K562 (cell line): ENCODE data around the gene PRKCQ. TPM values are rescaled to one million over a fixed set of nuclear protein-coding genes. Genes with fewer than 3 reads are reported as not detected.

ENCODE experiments used
- ATAC-seq: fragments of 200-7000 bp; cut with Tn5 transposase; 3 replicates; pipeline ENCODE4 v1.9.1; 2020; ENCODE audit warnings: moderate library complexity
- BruUV-seq: library from RNA; stranded (reverse); fragments of 400-500 nt; replicated peaks from 2 replicates; lab custom pipeline; 2021; lab: Mats Ljungman, UMichigan
- CTCF ChIA-PET: fragments of 300-600 bp; formaldehyde crosslinking; extraction: SDS; loops from one replicate; lab custom pipeline; 2021; ENCODE audit warnings: low intra/inter-chr PET ratio; lab: Yijun Ruan, JAX
- POLR2A ChIA-PET: fragments of 300-600, 350-650 bp; sonication (Branson Sonifier 250); formaldehyde crosslinking; extraction: SDS; loops from one replicate; lab custom pipeline; 2021; ENCODE audit warnings: antibody characterized with exemption, inconsistent platforms; lab: Yijun Ruan, JAX
- DNase-seq, 4 experiments: peaks; one replicate each; pipeline versions ENCODE4 v3.0.0 to v3.0.0-alpha.2; 2011 to 2018; ENCODE audit warnings: low spot score in 3 of 4, mixed read lengths in 3 of 4; ENCODE audit errors: extremely low read depth in 1 of 4
- FAIRE-seq: peaks from 2 replicates; lab custom pipeline; 2011; peaks lifted over from hg19 to GRCh38; lab: Jason Lieb, UNC
- H2AFZ ChIP-seq: 2 replicates; pipeline ENCODE4 v1.6.0; 2011; ENCODE audit warnings: low read depth, low read length, control low read depth, inconsistent platforms
- H3K27ac ChIP-seq: fragments of 200-600 bp; 3 replicates; pipeline ENCODE4 v1.8.0; 2011; ENCODE audit warnings: low read depth, mild to moderate bottlenecking, control low read depth, inconsistent platforms, low read length, moderate library complexity, mixed read lengths; ENCODE audit errors: extremely low read depth
- H3K27me3 ChIP-seq, 2 experiments: fragments of 300-600 bp in 1 of 2; 2 replicates in 1 of 2; 3 replicates in 1 of 2; pipeline versions ENCODE4 v1.6.0 to v1.8.0; 2011; ENCODE audit warnings: inconsistent platforms in 2 of 2, low read length in 2 of 2, mild to moderate bottlenecking in 1 of 2, mixed read lengths in 1 of 2, moderate library complexity in 1 of 2; ENCODE audit not compliant: control insufficient read depth in 2 of 2, insufficient read depth in 2 of 2
- H3K36me3 ChIP-seq: fragments of 300-600 bp; 3 replicates; pipeline ENCODE4 v1.8.0; 2011; ENCODE audit warnings: mild to moderate bottlenecking, low read length, inconsistent platforms; ENCODE audit not compliant: control insufficient read depth, insufficient read depth
- H3K4me1 ChIP-seq, 2 experiments: fragments of 200-600 bp in 1 of 2; replicated peaks in 1 of 2; 2 replicates in 1 of 2; 3 replicates in 1 of 2; pipeline versions ENCODE4 v1.5.1 to v1.8.0; 2011; ENCODE audit warnings: inconsistent platforms in 2 of 2, low read length in 2 of 2, mild to moderate bottlenecking in 1 of 2, mixed read lengths in 1 of 2, moderate library complexity in 1 of 2; ENCODE audit not compliant: control insufficient read depth in 2 of 2, insufficient read depth in 2 of 2
- H3K4me2 ChIP-seq: 2 replicates; pipeline ENCODE4 v1.6.1; 2011; ENCODE audit warnings: low read length, control low read depth, inconsistent platforms, mixed read lengths; ENCODE audit not compliant: insufficient read depth
- H3K4me3 ChIP-seq: fragments of 200-600 bp; sonication (generic), shearing (Covaris generic); 2 replicates; pipeline ENCODE4 v1.5.1; 2016; ENCODE audit warnings: control low read depth, inconsistent platforms
- H3K79me2 ChIP-seq: fragments of 200-600 bp; 3 replicates; pipeline ENCODE4 v1.8.0; 2011; ENCODE audit warnings: low read length, inconsistent platforms; ENCODE audit not compliant: control insufficient read depth, insufficient read depth
- H3K9ac ChIP-seq, 2 experiments: 2 replicates each; pipeline versions ENCODE4 v1.6.0 to v1.6.1; 2011; ENCODE audit warnings: low read depth in 2 of 2, low read length in 2 of 2, control low read depth in 1 of 2, inconsistent platforms in 1 of 2, mild to moderate bottlenecking in 1 of 2, mixed read lengths in 1 of 2; ENCODE audit not compliant: insufficient read depth in 1 of 2
- H3K9me1 ChIP-seq: one replicate; pipeline ENCODE4 v1.6.0; 2011; ENCODE audit warnings: inconsistent platforms, mild to moderate bottlenecking, low read length, moderate library complexity; ENCODE audit not compliant: control insufficient read depth, insufficient read depth
- H3K9me3 ChIP-seq: replicated peaks from 2 replicates; pipeline ENCODE4 v1.5.1; 2011; ENCODE audit warnings: low read depth, low read length, inconsistent platforms; ENCODE audit not compliant: control insufficient read depth, insufficient read depth
- H4K20me1 ChIP-seq: replicated peaks from 2 replicates; pipeline ENCODE4 v1.6.1; 2011; ENCODE audit warnings: low read length, inconsistent platforms, mixed read lengths; ENCODE audit not compliant: control insufficient read depth, insufficient read depth
- BRF1 ChIP-seq: IDR thresholded peaks from 3 replicates; pipeline ENCODE4 v1.6.1; 2011; ENCODE audit warnings: borderline replicate concordance, mild to moderate bottlenecking; ENCODE audit not compliant: insufficient read length; ENCODE audit errors: extremely low read depth
- CCNT2 ChIP-seq: IDR thresholded peaks from 2 replicates; pipeline ENCODE4 v1.6.1; 2011; ENCODE audit warnings: borderline replicate concordance, low read depth, mild to moderate bottlenecking, moderate library complexity, mixed read lengths, low read length; ENCODE audit not compliant: insufficient read length; ENCODE audit errors: extremely low read depth
- CHD1 ChIP-seq: fragments of 200-600 bp; sonication (generic); IDR thresholded peaks from one replicate; pipeline ENCODE4 v1.6.1; 2012; ENCODE audit warnings: mild to moderate bottlenecking, moderate library complexity, low read length, inconsistent platforms
- ETV5 ChIP-seq: sonication (generic); formaldehyde crosslinking; IDR thresholded peaks from 2 replicates; pipeline ENCODE4 v1.4.0; 2020; ENCODE audit warnings: low read depth, mild to moderate bottlenecking, missing genetic modification reagents
- GTF2F1 ChIP-seq: IDR thresholded peaks from 2 replicates; pipeline ENCODE4 v1.6.1; 2011; ENCODE audit warnings: low read depth, low read length, improper control_type of control experiment
- IRF1 ChIP-seq: sonication (generic); formaldehyde crosslinking; IDR thresholded peaks from 2 replicates; pipeline ENCODE4 v1.8.0; 2022; ENCODE audit warnings: missing genetic modification reagents, mild to moderate bottlenecking, borderline replicate concordance
- KLF1 ChIP-seq: fragments of 450-650 bp; IDR thresholded peaks from 2 replicates; pipeline ENCODE4 v1.6.1; 2016; ENCODE audit warnings: missing genetic modification characterization, missing compliant biosample characterization
- SLC30A9 ChIP-seq: fragments of 250-450 bp; sonication (Bioruptor Pico); IDR thresholded peaks from 2 replicates; pipeline ENCODE4 v1.8.0; 2022; ENCODE audit warnings: mild to moderate bottlenecking, moderate library complexity
- STAT5A ChIP-seq: IDR thresholded peaks from 2 replicates; pipeline ENCODE4 v1.6.1; 2012; ENCODE audit warnings: low read length, inconsistent platforms, borderline replicate concordance
- TRIM25 ChIP-seq: fragments of 450-650 bp; IDR thresholded peaks from 2 replicates; pipeline ENCODE4 v1.7.0; 2016; ENCODE audit warnings: borderline replicate concordance
- XRCC5 ChIP-seq: fragments of 200-400 bp; formaldehyde crosslinking; IDR thresholded peaks from 2 replicates; pipeline ENCODE4 v1.6.1; 2017; ENCODE audit warnings: low read depth, mild to moderate bottlenecking, low read length
- ZC3H11A ChIP-seq: IDR thresholded peaks from 2 replicates; pipeline ENCODE4 v1.6.1; 2012; ENCODE audit warnings: low read depth, low read length, improper control_type of control experiment
- ZNF143 ChIP-seq: sonication (generic); formaldehyde crosslinking; IDR thresholded peaks from 2 replicates; pipeline ENCODE4 v1.9.0; 2022; ENCODE audit warnings: mild to moderate bottlenecking, missing genetic modification reagents
- ZNF41 ChIP-seq: fragments of 250-450 bp; sonication (Bioruptor Pico); conservative IDR thresholded peaks from 2 replicates; pipeline ENCODE4 v1.4.0; 2020; ENCODE audit warnings: mild to moderate bottlenecking
- ZNF766 ChIP-seq: fragments of 200-800 bp; sonication (Bioruptor generic); conservative IDR thresholded peaks from 2 replicates; pipeline ENCODE4 v1.6.1; 2016; ENCODE audit warnings: missing genetic modification characterization, missing compliant biosample characterization
- WGBS: fragments of 100-300 bp; shearing (Covaris generic); methylation state at CpG from one replicate; pipeline ENCODE4 v1.1.6; 2016; ENCODE audit warnings: low coverage, mixed read lengths; ENCODE audit not compliant: insufficient coverage; ENCODE audit errors: missing lambda C conversion rate; 5-methylcytosine and 5-hydroxymethylcytosine counted together
- in situ Hi-C: fragments of 300-500 bp; cut with MboI; formaldehyde crosslinking; loops from 4 replicates; pipeline ENCODE4 v1.15.0; 2018; ENCODE audit warnings: inconsistent platforms, mixed read lengths
- intact Hi-C: fragments of 100-400 bp; cut with micrococcal nuclease; formaldehyde crosslinking; loops from 2 replicates; pipeline ENCODE4 v1.14.2; 2022
- polyA plus RNA-seq, 8 experiments: library from polyadenylated mRNA; depleted of rRNA in 4 of 8; stranded (reverse) in 5 of 8; unstranded in 3 of 8; fragments of >200 nt; fragmentation: Nextera tagmentation in 2 of 8; fragmentation: Illumina TruSeq in 1 of 8; extraction: Ambion mirVana in 2 of 8; extraction: Trizol in 1 of 8; gene quantifications; 2 replicates each; pipeline versions ENCODE4 v1.2.1 to v1.2.3, GENCODE V29; 2011 to 2014; ENCODE audit warnings: inconsistent platforms in 1 of 8, missing spikeins in 1 of 8
- total RNA-seq, 7 experiments: library from RNA; depleted of rRNA in 6 of 7; stranded (reverse); fragments of >200 nt in 6 of 7; fragmentation: Illumina TruSeq in 2 of 7; extraction: Trizol in 2 of 7; gene quantifications; 2 replicates each; pipeline versions ENCODE4 v1.2.1 to v1.2.3, GENCODE V29; 2011 to 2021; ENCODE audit warnings: low replicate concordance in 1 of 7

PRKCQ gene
- total and polyA plus RNA-seq, 9 of the 15 experiments (the other 6 are each of a cell fraction or from before 2014, with no cell fraction given) = 4.4 to 23.3 (median 14.6) TPM

- no peaks in the 10 kb centered on the region for H4K20me1 ChIP-seq
- H3K4me3 ChIP-seq = no peak overlapping the region
- no peak overlapping the region for H3K9ac ChIP-seq
- no peak overlapping the region for H2AFZ ChIP-seq
- DNase-seq (no peak), FAIRE-seq (peak; percentile 59), ATAC-seq (peak; percentile 49; the same call in 1 of the 3 replicates)
- intact Hi-C loops (no loop called here), in situ Hi-C loops (no loop called here)
- ChIA-PET CTCF (no interaction called here), POLR2A (interaction anchor here (0.6 to 1.9 kb wide), 4 partner anchors 10 to 167 kb away, joined by 3 to 5 read pairs (median 4); no protein-coding TSS in a partner anchor)
- no peak overlapping the region for H3K4me2 ChIP-seq
- no TSS peak for BruUV-seq
- H3K4me1 ChIP-seq = no peaks in the 10 kb centered on the region
- no peaks in the 10 kb centered on the region for H3K9me1 ChIP-seq
- TF ChIP-seq GTF2F1 = no peak
- TF ChIP-seq BRF1 = no peak
- 33% methylated on average over 2 of the region's 2 CpGs for WGBS
- peaks cover 9% of the 10 kb centered on the region; the same call in 1 of the 3 replicates for H3K36me3 ChIP-seq
- no peaks in the 10 kb centered on the region for H3K9me3 ChIP-seq
- H3K79me2 ChIP-seq = no peaks in the 10 kb centered on the region
- H3K27me3 ChIP-seq = no peaks in the 10 kb centered on the region
- no peak overlapping the region for H3K27ac ChIP-seq
These were observed 11.6 kb upstream of the PRKCQ start for GRCh38 chr10:6591668-6592067.

- Histone ChIP-seq H3K79me2 (no peaks in the 10 kb centered on the region), H3K27ac (no peak overlapping the region), H3K4me2 (no peak overlapping the region), H3K9me1 (no peaks in the 10 kb centered on the region), H3K36me3 (peaks cover 24% of the 10 kb centered on the region; the same call in 2 of the 3 replicates), H4K20me1 (no peaks in the 10 kb centered on the region), H3K9ac (no peak overlapping the region), H3K4me1 (no peaks in the 10 kb centered on the region), H3K27me3 (no peaks in the 10 kb centered on the region), H3K9me3 (no peaks in the 10 kb centered on the region), H2AFZ (no peak overlapping the region), H3K4me3 (no peak overlapping the region)
- intact Hi-C loops = no loop called here
- WGBS = 98% methylated on average over 4 of the region's 4 CpGs
- BruUV-seq = no TSS peak
- POLR2A ChIA-PET = no interaction called here
- CTCF ChIA-PET = no interaction called here
- FAIRE-seq (no peak), DNase-seq (no peak), ATAC-seq (no peak)
- in situ Hi-C loops = no loop called here
- TF ChIP-seq IRF1 (no peak), ZC3H11A (no peak), CCNT2 (no peak), KLF1 (tag) (no peak), CHD1 (no peak), XRCC5 (no peak), ETV5 (CRISPR knock-in tag) (no peak), SLC30A9 (CRISPR knock-in tag) (no peak), STAT5A (no peak), TRIM25 (no peak), ZNF143 (no peak), ZNF766 (CRISPR knock-in tag) (no peak), ZNF41 (CRISPR knock-in tag) (no peak)
These were observed 10.0 kb upstream of the PRKCQ start for GRCh38 chr10:6590100-6590499.
